T-cell (primary cell): Measurements from ENCODE around the gene HERC5. TPM values are rescaled to one million over a fixed set of nuclear protein-coding genes. Genes with fewer than 3 reads are reported as not detected.
"Not testable (repeated sequence)": the region's sequence is repeated elsewhere in the genome, so short reads cannot be mapped to it uniquely, and the experiment has no call there.

Source experiments
- ATAC-seq, 4 experiments: fragments of 200-7000 bp in 3 of 4; fragments of 150-1000 bp in 1 of 4; cut with Tn5 transposase; replicated peaks in 1 of 4; 1 replicate in 3 of 4; 2 replicates in 1 of 4; pipeline ENCODE4 v1.10.0; 2021; ENCODE audit warnings: moderate library complexity in 3 of 4, mild to moderate bottlenecking in 2 of 4, moderate number of reproducible peaks in 1 of 4
- CTCF ChIA-PET, 2 donors: fragments of 300-600 bp; sonication (Branson Sonifier 250); formaldehyde crosslinking; loops; one replicate each; lab custom pipeline; 2022; ENCODE audit warnings: antibody characterized with exemption in 2 of 2; lab: Charles Lee
- POLR2A ChIA-PET, 2 donors: fragments of 300-600 bp; sonication (Branson Sonifier 250); formaldehyde crosslinking; loops; one replicate each; lab custom pipeline; 2022; ENCODE audit warnings: antibody characterized with exemption in 2 of 2; lab: Charles Lee
- DNase-seq, 35 experiments: peaks; one replicate each; pipeline versions ENCODE4 v3.0.0 to v3.0.0-alpha.2; 2013 to 2023
- H3K27ac ChIP-seq: one replicate; pipeline ENCODE4 v1.5.1; 2013; ENCODE audit warnings: low read length
- H3K27me3 ChIP-seq, 2 experiments: replicated peaks in 1 of 2; 1 replicate in 1 of 2; 2 replicates in 1 of 2; pipeline versions ENCODE4 v1.6.1 to v1.7.0; 2013; ENCODE audit warnings: low read length in 1 of 2, mixed read lengths in 1 of 2; ENCODE audit not compliant: control insufficient read depth in 2 of 2, insufficient read depth in 2 of 2; ENCODE audit errors: extremely low read depth in 1 of 2
- H3K36me3 ChIP-seq, 2 donors: 1 replicate in 1 of 2; 2 replicates in 1 of 2; pipeline versions ENCODE4 v1.6.1 to v1.7.0; 2013; ENCODE audit warnings: low read length in 1 of 2; ENCODE audit not compliant: control insufficient read depth in 2 of 2, insufficient read depth in 1 of 2; ENCODE audit errors: extremely low read depth in 1 of 2
- H3K4me1 ChIP-seq, 2 experiments: 1 replicate in 1 of 2; 2 replicates in 1 of 2; pipeline versions ENCODE4 v1.6.1 to v1.7.0; 2013; ENCODE audit warnings: low read length in 2 of 2, mixed read lengths in 1 of 2; ENCODE audit not compliant: insufficient read depth in 2 of 2, control insufficient read depth in 1 of 2; ENCODE audit errors: extremely low read depth in 1 of 2
- H3K4me3 ChIP-seq, 2 donors: 1 replicate in 1 of 2; 2 replicates in 1 of 2; pipeline versions ENCODE4 v1.5.1 to v1.7.0; 2013; ENCODE audit warnings: mild to moderate bottlenecking in 2 of 2, low read length in 1 of 2, moderate library complexity in 1 of 2; ENCODE audit not compliant: control insufficient read depth in 1 of 2; ENCODE audit errors: extremely low read depth in 1 of 2
- H3K9me3 ChIP-seq: 2 replicates; pipeline ENCODE4 v1.7.0; 2013
- H3K27ac Mint-ChIP-seq, 2 donors: one replicate each; pipeline ENCODE4 v1.8.0; 2020 to 2021; ENCODE audit warnings: mild to moderate bottlenecking in 2 of 2, mixed read lengths in 2 of 2
- H3K27me3 Mint-ChIP-seq, 2 donors: one replicate each; pipeline ENCODE4 v1.8.0; 2021 to 2022; ENCODE audit warnings: mixed read lengths in 2 of 2
- H3K36me3 Mint-ChIP-seq: one replicate; pipeline ENCODE4 v1.8.0; 2021; ENCODE audit warnings: mixed read lengths
- H3K4me1 Mint-ChIP-seq, 3 donors: one replicate each; pipeline ENCODE4 v1.8.0; 2020 to 2022; ENCODE audit warnings: mixed read lengths in 3 of 3, mild to moderate bottlenecking in 1 of 3
- H3K4me3 Mint-ChIP-seq, 3 donors: one replicate each; pipeline ENCODE4 v1.8.0; 2020 to 2022; ENCODE audit warnings: mild to moderate bottlenecking in 3 of 3, mixed read lengths in 3 of 3, moderate library complexity in 3 of 3
- H3K9me3 Mint-ChIP-seq, 3 donors: one replicate each; pipeline ENCODE4 v1.8.0; 2020 to 2022; ENCODE audit warnings: mixed read lengths in 3 of 3
- WGBS: methylation state at CpG from one replicate; pipeline ENCODE4 v1.1.5; 2013; ENCODE audit warnings: missing lambda C conversion rate; ENCODE audit not compliant: insufficient coverage; 5-methylcytosine and 5-hydroxymethylcytosine counted together
- total RNA-seq, 35 experiments: library from RNA in 6 of 35; stranded (reverse) in 6 of 35; fragments of 120-200 nt in 1 of 35; gene quantifications; one replicate each; pipeline versions ENCODE4 v1.2.1 to v1.2.4 and lab custom pipeline; 2013 to 2026

The HERC5 gene
- total RNA-seq, 5 donors from 2014 or later (not counting 1 experiment from before 2014, with no cell fraction given) = 8.1 to 15.5 (median 11.4) TPM

GRCh38 chr4:88443486-88443885 lies 13.4 kb upstream of the HERC5 start:
- H3K27me3 ChIP-seq = no peaks in the 10 kb centered on the region
- peaks cover 4 to 23% of the 10 kb centered on the region in 2 donors for H3K36me3 ChIP-seq
- ChIA-PET POLR2A (no interaction called here), CTCF (no interaction called here)
- Mint-ChIP-seq H3K4me1 (no peaks in the 10 kb centered on the region), H3K27me3 (no peaks in the 10 kb centered on the region), H3K27ac (peak overlapping the region in 1 of 2 donors; percentile 26), H3K4me3 (no peak overlapping the region), H3K9me3 (no peaks in the 10 kb centered on the region), H3K36me3 (peaks cover 36% of the 10 kb centered on the region)
- ATAC-seq (no peak), DNase-seq (no peak)
- WGBS = 78% methylated on average over 3 of the region's 5 CpGs
- no peaks in the 10 kb centered on the region for H3K9me3 ChIP-seq
- no peak overlapping the region for H3K27ac ChIP-seq
- H3K4me1 ChIP-seq = no peaks in the 10 kb centered on the region
- H3K4me3 ChIP-seq = no peak overlapping the region

- Histone ChIP-seq H3K36me3 (peaks cover 0 to 16% of the 10 kb centered on the region in 2 donors), H3K9me3 (no peaks in the 10 kb centered on the region), H3K4me3 (no peak overlapping the region), H3K4me1 (no peaks in the 10 kb centered on the region), H3K27me3 (no peaks in the 10 kb centered on the region), H3K27ac (no peak overlapping the region)
- H3K4me3 Mint-ChIP-seq = no peak overlapping the region
- H3K27ac Mint-ChIP-seq = no peak overlapping the region
- H3K27me3 Mint-ChIP-seq = no peaks in the 10 kb centered on the region
- peaks cover 26% of the 10 kb centered on the region for H3K36me3 Mint-ChIP-seq
- ATAC-seq (no peak), DNase-seq (no peak)
- ChIA-PET POLR2A (no interaction called here), CTCF (no interaction called here)
- H3K9me3 Mint-ChIP-seq = no peaks in the 10 kb centered on the region
- 100% methylated on average over 1 of the region's 4 CpGs for WGBS
- no peaks in the 10 kb centered on the region for H3K4me1 Mint-ChIP-seq
These were observed 11.7 kb upstream of the HERC5 start for GRCh38 chr4:88445252-88445651.

DNA sequence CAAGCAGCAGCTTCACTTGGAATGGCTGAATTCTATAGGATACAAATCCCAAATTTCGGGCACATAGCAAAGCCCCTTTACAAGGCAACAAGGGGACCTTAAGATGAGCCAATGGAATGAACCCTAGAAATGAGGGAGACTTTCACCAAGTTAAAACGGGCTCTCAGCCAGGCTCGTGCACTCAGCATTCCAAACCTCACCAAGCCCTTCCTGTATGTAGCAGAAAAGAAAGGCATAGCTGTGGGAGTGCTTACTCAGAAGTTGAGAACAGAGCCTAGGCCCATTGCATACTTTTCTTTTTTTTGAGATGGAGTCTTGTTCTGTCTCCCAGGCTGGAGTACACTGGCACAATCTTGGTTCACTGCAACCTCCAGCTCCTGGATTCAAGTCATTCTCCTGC lies 10.8 kb upstream of the HERC5 start:
- POLR2A ChIA-PET = interaction anchor here in 1 of 2 donors (0.8 kb wide), 1 partner anchor 11 kb away, joined by 3 read pairs; the partner anchor contains the start of gene HERC5
- WGBS = 100% methylated on average over 1 of the region's 3 CpGs

GRCh38 chr4:88447371-88448095 lies 9.4 kb upstream of the HERC5 start:
- Histone ChIP-seq H3K9me3 (no peaks in the 10 kb centered on the region), H3K27me3 (no peaks in the 10 kb centered on the region), H3K4me3 (no peak overlapping the region), H3K36me3 (peaks cover 0 to 2% of the 10 kb centered on the region in 2 donors), H3K4me1 (no peaks in the 10 kb centered on the region), H3K27ac (no peak overlapping the region)
- Mint-ChIP-seq H3K36me3 (peaks cover 11% of the 10 kb centered on the region), H3K4me1 (peaks cover 0 to 4% (median 0%) of the 10 kb centered on the region in 3 donors), H3K27me3 (no peaks in the 10 kb centered on the region), H3K4me3 (no peak overlapping the region), H3K9me3 (no peaks in the 10 kb centered on the region), H3K27ac (peak overlapping the region in 1 of 2 donors; percentile 12)
- no peak for DNase-seq
- POLR2A ChIA-PET = no interaction called here
- CTCF ChIA-PET = no interaction called here
- 100% methylated on average over 4 of the region's 5 CpGs for WGBS
- no peak for ATAC-seq

More for the DNA sequence above, 10.8 kb upstream of the HERC5 start:
- no peaks in the 10 kb centered on the region for H3K9me3 Mint-ChIP-seq
- peaks cover 0 to under 1% (median 0%) of the 10 kb centered on the region in 3 donors for H3K4me1 Mint-ChIP-seq
- peaks cover 0 to 8% of the 10 kb centered on the region in 2 donors for H3K36me3 ChIP-seq
- no peaks in the 10 kb centered on the region for H3K9me3 ChIP-seq
- no peak overlapping the region for H3K27ac ChIP-seq
- no peak overlapping the region for H3K4me3 ChIP-seq
- H3K4me1 ChIP-seq = no peaks in the 10 kb centered on the region
- no peak overlapping the region for H3K4me3 Mint-ChIP-seq
- H3K27me3 ChIP-seq = no peaks in the 10 kb centered on the region
- no peaks in the 10 kb centered on the region for H3K27me3 Mint-ChIP-seq
- H3K36me3 Mint-ChIP-seq = peaks cover 23% of the 10 kb centered on the region
- ATAC-seq (no peak), DNase-seq (no peak)
- H3K27ac Mint-ChIP-seq = no peak overlapping the region
- CTCF ChIA-PET = no interaction called here

GRCh38 chr4:88448211-88448765 lies 8.6 kb upstream of the HERC5 start:
- ATAC-seq, H3K27me3 Mint-ChIP-seq, CTCF ChIA-PET, H3K36me3 Mint-ChIP-seq, DNase-seq, H3K4me3 Mint-ChIP-seq, H3K9me3 Mint-ChIP-seq, H3K4me1 Mint-ChIP-seq, H3K27ac Mint-ChIP-seq, H3K9me3 ChIP-seq, H3K27me3 ChIP-seq, H3K4me1 ChIP-seq, H3K27ac ChIP-seq, H3K4me3 ChIP-seq, H3K36me3 ChIP-seq: not testable (repeated sequence)
- WGBS = 100% methylated on average over 3 of the region's 7 CpGs
- POLR2A ChIA-PET = interaction anchor here in 1 of 2 donors (0.8 kb wide), 1 partner anchor 12 kb away, joined by 3 read pairs; no protein-coding TSS in a partner anchor

DNA sequence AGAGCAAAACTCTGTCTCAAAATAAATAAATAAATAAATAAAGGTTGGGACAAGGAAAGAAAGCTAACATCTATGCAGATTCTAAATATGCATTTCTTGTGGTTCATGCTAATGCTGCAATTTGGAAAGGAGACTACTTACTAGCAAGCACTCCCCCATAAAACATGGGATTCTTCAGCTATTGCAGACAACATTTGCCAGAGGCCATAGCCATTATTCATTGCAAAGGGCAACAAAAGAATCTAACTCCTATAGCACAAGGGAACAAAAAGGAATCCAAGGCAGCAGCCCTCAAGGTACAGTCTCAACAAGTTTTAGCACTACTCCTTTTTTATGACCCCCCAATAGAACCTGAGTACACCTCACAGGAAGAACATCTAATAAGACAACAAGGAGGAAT lies 8.0 kb upstream of the HERC5 start:
- Mint-ChIP-seq H3K36me3 (peaks cover 3% of the 10 kb centered on the region), H3K4me3 (no peak overlapping the region), H3K27me3 (no peaks in the 10 kb centered on the region), H3K9me3 (no peaks in the 10 kb centered on the region), H3K4me1 (peaks cover 0 to 6% (median 0%) of the 10 kb centered on the region in 3 donors), H3K27ac (no peak overlapping the region)
- Histone ChIP-seq H3K27me3 (no peaks in the 10 kb centered on the region), H3K9me3 (no peaks in the 10 kb centered on the region), H3K4me1 (no peaks in the 10 kb centered on the region), H3K36me3 (no peaks in the 10 kb centered on the region), H3K4me3 (no peak overlapping the region), H3K27ac (no peak overlapping the region)
- ChIA-PET POLR2A (interaction anchor here in 1 of 2 donors (0.8 kb wide), 1 partner anchor 12 kb away, joined by 3 read pairs; no protein-coding TSS in a partner anchor), CTCF (interaction anchor here in 1 of 2 donors (0.6 kb wide), 1 partner anchor 230 kb away, joined by 3 read pairs; no protein-coding TSS in a partner anchor)
- DNase-seq (no peak), ATAC-seq (no peak)
